Activated CD4-positive, alpha-beta T cell treated with anti-CD3 and anti-CD28 coated beads, Interleukin-2, amount 50 U/mL, for 24 hours (primary cell): ENCODE data around the gene WSCD2.

Experiments used
- DNase-seq, 2 donors: peaks; one replicate each; pipeline ENCODE4 v3.0.0-alpha.2; 2020; ENCODE audit warnings: low read depth in 1 of 2, low spot score in 1 of 2

The WSCD2 gene

DNA sequence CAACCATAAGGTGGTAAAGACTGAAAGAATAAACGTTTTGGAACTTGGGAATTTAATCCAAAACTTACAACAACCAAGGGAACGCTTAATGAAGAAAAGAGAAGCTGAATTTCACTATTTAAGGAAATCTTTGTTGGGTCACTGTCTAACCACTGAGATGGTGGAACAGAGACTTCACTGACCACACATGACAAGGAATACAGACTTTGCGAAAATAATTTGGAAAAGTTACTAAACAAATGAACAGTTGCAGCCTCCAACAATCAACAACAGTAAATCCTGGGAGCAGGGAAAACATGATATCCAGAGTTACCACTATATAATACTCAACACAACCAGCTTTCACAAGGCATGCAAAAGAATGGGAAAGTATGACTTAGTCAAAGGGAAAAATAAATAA lies 131.0 kb downstream of the WSCD2 start:
- DNase-seq = no peak

GRCh38 chr12:108260969-108261368 lies 131.9 kb downstream of the WSCD2 start:
- DNase-seq = no peak

DNA sequence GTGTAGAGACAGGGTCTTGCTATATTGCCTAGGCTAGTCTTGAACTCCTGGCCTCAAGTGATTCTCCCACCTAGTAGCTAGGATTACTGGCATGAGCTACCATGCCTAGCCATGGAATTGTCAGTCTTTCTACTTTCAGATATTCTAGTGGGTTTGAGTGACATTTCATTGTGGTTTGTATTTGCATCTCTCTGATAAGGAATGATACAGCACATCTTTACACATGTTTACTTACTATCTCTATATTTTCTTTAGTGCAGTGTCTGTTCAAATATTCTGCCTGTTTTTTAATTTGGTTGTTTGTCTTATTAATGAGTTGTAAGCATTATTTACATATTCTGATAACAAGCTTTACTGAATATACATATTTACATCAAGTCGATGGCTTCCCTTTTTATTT lies 136.4 kb downstream of the WSCD2 start:
- DNase-seq = no peak

- no peak for DNase-seq
These were observed 137.0 kb downstream of the WSCD2 start for GRCh38 chr12:108266131-108266530.

DNA sequence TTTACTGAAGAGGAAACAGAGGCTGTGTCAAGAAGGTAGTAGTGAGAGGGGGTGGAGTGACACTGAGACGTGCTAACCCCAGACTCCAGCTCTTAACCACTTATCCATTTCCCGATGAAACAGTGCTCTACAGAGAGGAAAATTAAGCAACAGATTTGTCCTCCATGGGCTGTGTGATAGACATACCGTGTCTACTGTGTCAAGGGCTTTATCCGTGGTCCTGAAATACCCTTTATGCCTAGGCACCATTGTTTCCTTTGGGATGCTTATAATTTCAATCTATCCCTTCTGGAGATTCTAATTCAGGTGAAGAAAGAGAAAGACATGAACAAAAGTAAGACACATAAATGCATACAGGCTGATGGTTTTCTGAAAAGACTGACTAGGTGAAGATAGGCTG lies 138.4 kb downstream of the WSCD2 start:
- DNase-seq = no peak

DNA sequence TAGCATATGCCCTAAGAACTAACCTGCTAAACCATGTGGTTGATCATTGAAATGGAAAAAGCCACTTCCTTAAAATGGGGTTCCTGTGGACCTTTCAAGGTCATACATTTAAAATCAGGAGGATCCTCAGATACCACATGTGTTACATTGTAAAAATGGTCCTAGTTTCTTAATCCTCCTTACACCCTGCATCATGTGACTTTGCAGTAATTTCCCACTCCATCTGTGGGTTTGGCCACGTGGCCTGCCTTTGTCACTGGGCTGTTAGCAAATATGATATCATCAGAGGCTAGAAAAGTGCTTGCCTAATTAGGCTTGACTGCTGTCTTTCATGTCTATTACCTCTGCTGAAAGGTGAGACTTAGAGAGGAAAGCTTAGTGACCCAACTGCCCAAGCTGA lies 139.3 kb downstream of the WSCD2 start:
- no peak for DNase-seq

- no peak for DNase-seq
These were observed 140.1 kb downstream of the WSCD2 start for GRCh38 chr12:108269224-108269623.

- no peak for DNase-seq
These were observed 141.2 kb downstream of the WSCD2 start for GRCh38 chr12:108270035-108270848.

GRCh38 chr12:108270849-108271143 lies 141.7 kb downstream of the WSCD2 start:
- DNase-seq = no peak

- DNase-seq = no peak
These were observed 143.1 kb downstream of the WSCD2 start for GRCh38 chr12:108271951-108272872.

DNA sequence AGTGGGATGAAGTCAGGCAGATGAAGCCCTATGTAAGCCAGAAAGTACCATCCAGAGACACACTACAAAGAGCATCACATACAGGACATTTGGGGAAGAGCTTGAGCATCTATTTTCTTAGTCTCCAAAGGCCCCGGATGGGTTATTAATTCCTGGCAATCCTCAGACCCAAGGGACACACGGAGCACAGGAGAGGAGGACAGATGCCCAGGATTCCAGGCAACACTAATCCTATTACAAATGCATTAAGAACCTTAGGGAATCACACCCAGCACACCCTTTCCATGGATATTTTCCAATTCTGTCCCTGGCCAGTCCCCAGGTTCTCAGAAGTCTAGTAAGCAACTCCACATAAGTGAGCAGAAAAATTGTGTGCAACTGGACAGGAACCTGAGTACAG lies 144.1 kb downstream of the WSCD2 start:
- no peak for DNase-seq

DNA sequence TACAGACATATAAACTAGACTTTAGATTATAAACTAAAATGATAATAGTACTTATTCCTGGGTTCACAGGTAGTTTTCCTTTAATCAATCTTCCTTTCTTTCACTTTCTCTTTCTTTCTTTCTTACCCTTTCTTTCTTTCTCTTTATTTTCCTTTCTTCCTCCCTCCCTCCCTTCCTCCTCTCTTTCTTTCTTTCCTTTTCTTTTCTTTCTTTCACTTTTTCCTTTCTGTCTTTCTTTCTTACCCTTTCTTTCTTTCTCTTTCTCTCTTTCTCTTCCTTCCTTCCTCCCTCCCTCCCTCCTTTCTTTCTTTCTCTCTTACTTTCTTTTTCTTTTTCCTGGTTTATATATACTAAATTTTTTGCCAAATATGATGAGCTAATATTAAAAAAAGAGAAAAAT lies 148.5 kb downstream of the WSCD2 start:
- DNase-seq = no peak

- DNase-seq = no peak
These were observed 153.1 kb downstream of the WSCD2 start for GRCh38 chr12:108282160-108282559.

- DNase-seq = no peak
These were observed 153.6 kb downstream of the WSCD2 start for GRCh38 chr12:108282676-108283075.

DNA sequence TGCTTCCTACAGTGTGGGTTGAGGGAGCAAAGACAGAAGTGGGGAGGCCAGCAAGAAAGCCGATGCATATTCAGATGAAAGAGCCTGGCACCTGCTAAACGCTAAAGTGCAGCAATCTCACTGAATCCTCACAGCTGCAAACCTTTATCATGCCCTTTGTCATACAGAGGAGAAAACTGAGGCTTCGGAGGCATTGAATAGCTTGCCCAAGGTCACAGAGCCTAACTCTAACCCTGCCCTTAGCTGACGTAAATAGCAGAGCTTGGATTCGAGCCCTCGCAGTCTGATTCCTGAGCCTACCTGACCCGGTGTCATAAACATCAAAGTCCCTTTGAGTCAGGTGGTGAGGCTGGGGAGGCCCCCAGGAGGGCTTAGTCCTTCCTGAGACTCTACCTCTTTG lies 155.1 kb downstream of the WSCD2 start:
- DNase-seq = no peak

DNA sequence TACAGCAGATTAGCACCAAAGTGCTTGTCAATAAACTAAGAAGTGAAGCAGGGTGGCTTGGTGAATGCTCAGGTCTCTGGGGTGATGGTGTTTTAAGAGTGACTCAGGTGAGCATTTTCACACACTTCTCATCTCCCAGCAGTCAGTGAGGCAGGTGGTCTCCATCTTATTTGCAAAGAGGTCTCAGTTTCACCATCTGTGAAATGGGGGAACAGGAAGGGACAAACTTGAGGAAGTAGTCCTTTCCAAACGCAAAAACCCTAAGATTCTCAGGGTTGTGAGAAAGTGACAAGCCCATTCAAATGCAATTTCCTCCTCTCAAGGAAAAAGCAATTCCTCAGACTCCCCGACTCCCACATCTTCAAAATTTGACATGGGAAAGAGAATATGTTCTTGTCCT lies 155.9 kb downstream of the WSCD2 start:
- no peak for DNase-seq

DNA sequence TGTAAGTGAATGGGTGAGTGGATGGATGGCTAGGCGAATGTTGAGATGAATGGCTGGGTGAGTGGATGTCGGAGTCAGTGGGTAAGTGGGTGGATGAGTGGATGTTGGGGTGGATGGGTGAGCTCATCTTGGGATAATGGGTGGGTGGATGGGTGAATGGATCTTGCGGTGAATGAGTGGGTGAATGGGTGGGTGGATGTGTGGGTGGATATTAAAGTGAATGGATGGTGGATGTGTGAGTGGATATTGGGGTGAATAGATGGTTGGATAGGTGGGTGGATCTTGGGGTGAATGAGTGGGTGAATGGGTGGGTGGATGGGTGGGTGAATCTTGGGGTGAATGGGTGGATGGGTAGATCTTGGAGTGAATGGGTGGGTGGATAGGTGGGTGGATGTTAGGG lies 158.1 kb downstream of the WSCD2 start:
- no peak for DNase-seq

- DNase-seq = no peak
These were observed 160.5 kb downstream of the WSCD2 start for GRCh38 chr12:108289350-108290161.

DNA sequence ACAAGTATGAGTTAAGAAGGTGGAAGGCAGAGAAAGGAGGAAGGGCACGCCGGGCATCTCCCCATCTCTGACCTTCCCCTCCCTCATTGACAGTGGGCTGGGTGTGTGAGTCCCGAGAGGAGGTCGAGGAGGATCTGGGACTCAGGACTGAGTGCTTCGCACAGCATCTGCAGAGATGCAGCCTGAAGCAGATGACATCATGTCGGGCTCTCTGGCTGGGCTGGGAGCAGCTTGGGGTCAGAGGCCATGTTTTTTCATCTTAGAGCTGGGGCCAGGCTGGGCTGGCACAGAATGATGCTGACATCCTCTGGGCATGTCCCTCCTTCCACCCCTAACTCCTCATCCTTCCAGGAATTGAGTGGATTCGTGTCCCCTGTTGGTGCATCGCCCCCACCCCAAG lies 166.6 kb downstream of the WSCD2 start:
- DNase-seq = no peak

GRCh38 chr12:108296945-108297344 lies 167.9 kb downstream of the WSCD2 start:
- DNase-seq = no peak

- no peak for DNase-seq
These were observed 168.3 kb downstream of the WSCD2 start for GRCh38 chr12:108297424-108297823.
